ENCODE measurements around the gene C16orf82. TPM values are rescaled to one million over a fixed set of nuclear protein-coding genes. Genes with fewer than 3 reads are reported as not detected.

C16orf82 gene
- total RNA-seq, 1 donor from 2014 or later = not detected

Other genes starting within 250 kb of the C16orf82 start
- 14.8 TPM for gene KDM8, start 136.6 kb downstream of the C16orf82 start, total RNA-seq
- gene NSMCE1, start 201.8 kb downstream of the C16orf82 start, total RNA-seq = 72.0 TPM
- 74.2 TPM for gene IL4R, start 247.0 kb downstream of the C16orf82 start, total RNA-seq